Endothelial cell of umbilical vein (primary cell): ENCODE measurements around the gene C1orf35. TPM values are rescaled to one million over a fixed set of nuclear protein-coding genes. Genes with fewer than 3 reads are reported as not detected.

Source experiments
- BruUV-seq: library from RNA; stranded (reverse); fragments of 400-500 nt; replicated peaks from 2 replicates; lab custom pipeline; 2021; lab: Mats Ljungman, UMichigan
- CTCF ChIA-PET: fragments of 300-600, 350-600 bp; sonication (Branson Sonifier 250); formaldehyde crosslinking; loops from one replicate; lab custom pipeline; 2021; ENCODE audit warnings: antibody characterized with exemption, inconsistent platforms; lab: Charles Lee
- POLR2A ChIA-PET: fragments of 300-600, 350-600 bp; sonication (Branson Sonifier 250); formaldehyde crosslinking; loops from one replicate; lab custom pipeline; 2021; ENCODE audit warnings: antibody characterized with exemption, inconsistent platforms; lab: Charles Lee
- DNase-seq: peaks from one replicate; pipeline ENCODE4 v3.0.0-alpha.2; 2011; ENCODE audit warnings: low read depth, low spot score
- FAIRE-seq: peaks from 2 replicates; lab custom pipeline; 2011; peaks lifted over from hg19 to GRCh38; lab: Jason Lieb, UNC
- H2AFZ ChIP-seq: 2 replicates; pipeline ENCODE4 v1.6.0; 2012; ENCODE audit warnings: low read depth, low read length, control low read depth, inconsistent platforms
- H3K27ac ChIP-seq: 2 replicates; pipeline ENCODE4 v1.5.1; 2011; ENCODE audit warnings: low read depth, mild to moderate bottlenecking, control low read depth, low read length, moderate library complexity; ENCODE audit not compliant: insufficient read depth
- H3K27me3 ChIP-seq, 2 experiments: 2 replicates each; pipeline versions ENCODE4 v1.6.0 to v1.6.1; 2011; ENCODE audit warnings: low read length in 2 of 2, mixed read lengths in 1 of 2; ENCODE audit not compliant: control insufficient read depth in 2 of 2, insufficient read depth in 2 of 2
- H3K36me3 ChIP-seq, 2 experiments: 2 replicates in 1 of 2; 3 replicates in 1 of 2; pipeline ENCODE4 v1.5.1; 2011; ENCODE audit warnings: low read length in 2 of 2, mild to moderate bottlenecking in 1 of 2, moderate library complexity in 1 of 2; ENCODE audit not compliant: control insufficient read depth in 2 of 2, insufficient read depth in 2 of 2; ENCODE audit errors: extremely low read depth in 1 of 2
- H3K4me1 ChIP-seq: 3 replicates; pipeline ENCODE4 v1.5.1; 2011; ENCODE audit warnings: mild to moderate bottlenecking, low read length; ENCODE audit not compliant: control insufficient read depth, insufficient read depth; ENCODE audit errors: extremely low read depth
- H3K4me2 ChIP-seq: 2 replicates; pipeline ENCODE4 v1.6.1; 2011; ENCODE audit warnings: low read length, control low read depth, mixed read lengths; ENCODE audit not compliant: insufficient read depth
- H3K4me3 ChIP-seq, 3 experiments: fragments of 200-600 bp in 1 of 3; sonication (generic), shearing (Covaris generic) in 1 of 3; replicated peaks in 1 of 3; 2 replicates each; pipeline ENCODE4 v1.5.1; 2011 to 2016; ENCODE audit warnings: control low read depth in 3 of 3, low read length in 3 of 3, mild to moderate bottlenecking in 2 of 3, inconsistent platforms in 1 of 3, low read depth in 1 of 3, moderate library complexity in 1 of 3; ENCODE audit not compliant: insufficient read depth in 1 of 3
- H3K79me2 ChIP-seq: 2 replicates; pipeline ENCODE4 v1.6.0; 2012; ENCODE audit warnings: low read length, inconsistent platforms; ENCODE audit not compliant: control insufficient read depth, insufficient read depth
- H3K9ac ChIP-seq: replicated peaks from 2 replicates; pipeline ENCODE3; 2011; ENCODE audit warnings: low read length, control low read depth; ENCODE audit not compliant: insufficient read depth; ENCODE audit errors: extremely low read depth
- H3K9me1 ChIP-seq: replicated peaks from 3 replicates; pipeline ENCODE4 v1.6.0; 2011; ENCODE audit warnings: mild to moderate bottlenecking, low read length; ENCODE audit not compliant: control insufficient read depth, insufficient read depth; ENCODE audit errors: extremely low read depth
- H3K9me3 ChIP-seq: replicated peaks from 2 replicates; pipeline ENCODE4 v1.5.1; 2012; ENCODE audit warnings: low read length, inconsistent platforms; ENCODE audit not compliant: control insufficient read depth, insufficient read depth
- H4K20me1 ChIP-seq: replicated peaks from 2 replicates; pipeline ENCODE3; 2011; ENCODE audit warnings: mild to moderate bottlenecking, low read length; ENCODE audit not compliant: control insufficient read depth, insufficient read depth; ENCODE audit errors: extremely low read depth
- EZH2 ChIP-seq: IDR thresholded peaks from 2 replicates; pipeline ENCODE4 v1.6.1; 2012; ENCODE audit warnings: borderline replicate concordance, low read depth, mild to moderate bottlenecking, moderate library complexity, low read length, inconsistent platforms; ENCODE audit not compliant: severe bottlenecking
- FOS ChIP-seq: IDR thresholded peaks from 2 replicates; pipeline ENCODE4 v1.6.1; 2011; ENCODE audit warnings: mild to moderate bottlenecking, low read length, moderate library complexity, borderline replicate concordance; ENCODE audit not compliant: insufficient read depth
- GATA2 ChIP-seq: IDR thresholded peaks from 2 replicates; pipeline ENCODE4 v1.7.0; 2011; ENCODE audit warnings: low read depth, mild to moderate bottlenecking, moderate library complexity, mixed read lengths, low read length; ENCODE audit not compliant: insufficient read length, insufficient read depth
- JUN ChIP-seq: IDR thresholded peaks from 2 replicates; pipeline ENCODE4 v1.6.1; 2011; ENCODE audit warnings: borderline replicate concordance, low read depth; ENCODE audit not compliant: insufficient read length, insufficient read depth
- MYC ChIP-seq: IDR thresholded peaks from one replicate; pipeline ENCODE4 v1.6.1; 2011; ENCODE audit warnings: mild to moderate bottlenecking, low read depth, low read length
- POLR2A ChIP-seq: IDR thresholded peaks from 2 replicates; pipeline ENCODE4 v1.6.1; 2012; ENCODE audit warnings: low read depth, mild to moderate bottlenecking, control low read depth, low read length
- POLR2AphosphoS5 ChIP-seq: IDR thresholded peaks from 2 replicates; pipeline ENCODE4 v1.6.1; 2012; ENCODE audit warnings: low read depth, mild to moderate bottlenecking, control low read depth, low read length, moderate library complexity; ENCODE audit not compliant: insufficient read depth
- dilution Hi-C: fragments of 300-500 bp; cut with MboI; formaldehyde crosslinking; loops from one replicate; pipeline ENCODE4 v1.15.0; 2019; ENCODE audit warnings: low sequenced_read_pairs; ENCODE audit not compliant: extremely low pct_ligation_motif_present
- intact Hi-C: fragments of 100-400 bp; cut with micrococcal nuclease; formaldehyde crosslinking; loops from one replicate; pipeline ENCODE4 v1.10.0; 2022
- polyA plus RNA-seq, 4 experiments: library from polyadenylated mRNA; depleted of rRNA in 3 of 4; stranded (reverse) in 3 of 4; unstranded in 1 of 4; fragments of >200 nt; gene quantifications; 2 replicates each; pipeline versions ENCODE4 v1.2.1 to v1.2.3, GENCODE V29; 2011 to 2012; ENCODE audit warnings: missing spikeins in 1 of 4
- total RNA-seq: library from RNA; stranded (reverse); gene quantifications from 2 replicates; pipeline ENCODE4 v1.2.3, GENCODE V29; 2021
- TF ChIP-seq, protein P1 (sequence below): IDR thresholded peaks from 2 replicates; pipeline ENCODE4 v1.6.1; 2011; ENCODE audit not compliant: insufficient read depth, insufficient read length
- TF ChIP-seq, protein P2 (sequence below), 2 donors: IDR thresholded peaks; 1 replicate in 1 of 2; 2 replicates in 1 of 2; pipeline ENCODE4 v1.5.1; 2011; ENCODE audit warnings: low read length in 2 of 2, mild to moderate bottlenecking in 2 of 2, moderate library complexity in 2 of 2, control low read depth in 1 of 2, inconsistent platforms in 1 of 2, low read depth in 1 of 2; ENCODE audit not compliant: insufficient read depth in 1 of 2; ENCODE audit errors: extremely low read depth in 1 of 2

Gene C1orf35
- total and polyA plus RNA-seq, 2 donors (not counting 3 experiments of a cell fraction or from before 2014, with no cell fraction given), result 19.9 to 21.7 TPM

- ChIA-PET POLR2A (no interaction called here), CTCF (no interaction called here)
- H3K27me3 ChIP-seq, result peaks cover 23 to 33% of the 10 kb centered on the region in 2 experiments
- intact Hi-C loops, result no loop called here
- H3K4me3 ChIP-seq, result peak overlapping the region in 1 of 3 experiments; percentile 0
- H3K9me3 ChIP-seq, result no peaks in the 10 kb centered on the region
- DNase-seq (no peak), FAIRE-seq (no peak)
- H3K9ac ChIP-seq, result no peak overlapping the region
- H3K27ac ChIP-seq, result no peak overlapping the region
- no peaks in the 10 kb centered on the region for H3K4me1 ChIP-seq
- TF ChIP-seq MYC (no peak), EZH2 (peak; percentile 50), POLR2A (no peak), POLR2AphosphoS5 (no peak), JUN (no peak), GATA2 (no peak), FOS (peak; percentile 11)
- TF ChIP-seq, protein P1, sequence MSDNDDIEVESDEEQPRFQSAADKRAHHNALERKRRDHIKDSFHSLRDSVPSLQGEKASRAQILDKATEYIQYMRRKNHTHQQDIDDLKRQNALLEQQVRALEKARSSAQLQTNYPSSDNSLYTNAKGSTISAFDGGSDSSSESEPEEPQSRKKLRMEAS, result no peak
- TF ChIP-seq, protein P2, sequence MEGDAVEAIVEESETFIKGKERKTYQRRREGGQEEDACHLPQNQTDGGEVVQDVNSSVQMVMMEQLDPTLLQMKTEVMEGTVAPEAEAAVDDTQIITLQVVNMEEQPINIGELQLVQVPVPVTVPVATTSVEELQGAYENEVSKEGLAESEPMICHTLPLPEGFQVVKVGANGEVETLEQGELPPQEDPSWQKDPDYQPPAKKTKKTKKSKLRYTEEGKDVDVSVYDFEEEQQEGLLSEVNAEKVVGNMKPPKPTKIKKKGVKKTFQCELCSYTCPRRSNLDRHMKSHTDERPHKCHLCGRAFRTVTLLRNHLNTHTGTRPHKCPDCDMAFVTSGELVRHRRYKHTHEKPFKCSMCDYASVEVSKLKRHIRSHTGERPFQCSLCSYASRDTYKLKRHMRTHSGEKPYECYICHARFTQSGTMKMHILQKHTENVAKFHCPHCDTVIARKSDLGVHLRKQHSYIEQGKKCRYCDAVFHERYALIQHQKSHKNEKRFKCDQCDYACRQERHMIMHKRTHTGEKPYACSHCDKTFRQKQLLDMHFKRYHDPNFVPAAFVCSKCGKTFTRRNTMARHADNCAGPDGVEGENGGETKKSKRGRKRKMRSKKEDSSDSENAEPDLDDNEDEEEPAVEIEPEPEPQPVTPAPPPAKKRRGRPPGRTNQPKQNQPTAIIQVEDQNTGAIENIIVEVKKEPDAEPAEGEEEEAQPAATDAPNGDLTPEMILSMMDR (IDR thresholded peaks at IDR 0.05; ENCODE audit: extremely low read depth in 1 of 2, insufficient read depth in 1 of 2, low read depth in 1 of 2, low read length in 2 of 2), result no peak
- peak overlapping the region; percentile 17 for H3K4me2 ChIP-seq
- H4K20me1 ChIP-seq, result no peaks in the 10 kb centered on the region
- H3K9me1 ChIP-seq, result no peaks in the 10 kb centered on the region
- peak overlapping the region; percentile 58 for H2AFZ ChIP-seq
- no peaks in the 10 kb centered on the region for H3K36me3 ChIP-seq
- dilution Hi-C loops, result no loop called here
- no TSS peak for BruUV-seq
- no peaks in the 10 kb centered on the region for H3K79me2 ChIP-seq
These were observed 42.5 kb downstream of the C1orf35 start for GRCh38 chr1:228060458-228061190.
